H1 (cell line): ENCODE results near the gene P2RX1. TPM values are rescaled to one million over a fixed set of nuclear protein-coding genes. Genes with fewer than 3 reads are reported as not detected.

ENCODE experiments used
- polyA plus RNA-seq, 7 experiments: library from polyadenylated mRNA; depleted of rRNA in 3 of 7; stranded (reverse) in 5 of 7; unstranded in 2 of 7; fragments of >200 nt in 5 of 7; fragments of 200-250 nt in 2 of 7; gene quantifications; 1 replicate in 5 of 7; 2 replicates in 1 of 7; 4 replicates in 1 of 7; pipeline versions ENCODE4 v1.2.1 to v1.2.3, GENCODE V29; 2011 to 2013; ENCODE audit warnings: missing spikeins in 2 of 7, mixed read lengths in 2 of 7
- total RNA-seq: library from RNA; stranded (reverse); fragmentation: NEBNext Ultra II Directional; extraction: Animal tissue kit (Norgen Biotek cat#: 25700); gene quantifications from 2 replicates; pipeline ENCODE4 v1.2.1, GENCODE V29; 2021
- TF ChIP-seq, protein P1 (sequence below): IDR thresholded peaks from 2 replicates; pipeline ENCODE4 v1.6.1; 2012; ENCODE audit warnings: inconsistent platforms

Gene P2RX1
- total and polyA plus RNA-seq, 2 of the 8 experiments (the other 6 are each of a cell fraction or from before 2014, with no cell fraction given): 0.45 to 1.1 TPM

- TF ChIP-seq, protein P1, sequence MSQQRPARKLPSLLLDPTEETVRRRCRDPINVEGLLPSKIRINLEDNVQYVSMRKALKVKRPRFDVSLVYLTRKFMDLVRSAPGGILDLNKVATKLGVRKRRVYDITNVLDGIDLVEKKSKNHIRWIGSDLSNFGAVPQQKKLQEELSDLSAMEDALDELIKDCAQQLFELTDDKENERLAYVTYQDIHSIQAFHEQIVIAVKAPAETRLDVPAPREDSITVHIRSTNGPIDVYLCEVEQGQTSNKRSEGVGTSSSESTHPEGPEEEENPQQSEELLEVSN: no peak
- TF ChIP-seq, all 59 proteins: peak for 0
These were observed 49.2 kb downstream of the P2RX1 start (continued) for GRCh38 chr17:3867106-3867505.
